K562 (cell line): ENCODE results near the gene TMEM154. TPM values are rescaled to one million over a fixed set of nuclear protein-coding genes. Genes with fewer than 3 reads are reported as not detected.

Experiments
- ATAC-seq: fragments of 200-7000 bp; cut with Tn5 transposase; 3 replicates; pipeline ENCODE4 v1.9.1; 2020; ENCODE audit warnings: moderate library complexity
- BruUV-seq: library from RNA; stranded (reverse); fragments of 400-500 nt; replicated peaks from 2 replicates; lab custom pipeline; 2021; lab: Mats Ljungman, UMichigan
- CTCF ChIA-PET: fragments of 300-600 bp; formaldehyde crosslinking; extraction: SDS; loops from one replicate; lab custom pipeline; 2021; ENCODE audit warnings: low intra/inter-chr PET ratio; lab: Yijun Ruan, JAX
- POLR2A ChIA-PET: fragments of 300-600, 350-650 bp; sonication (Branson Sonifier 250); formaldehyde crosslinking; extraction: SDS; loops from one replicate; lab custom pipeline; 2021; ENCODE audit warnings: antibody characterized with exemption, inconsistent platforms; lab: Yijun Ruan, JAX
- DNase-seq, 4 experiments: peaks; one replicate each; pipeline versions ENCODE4 v3.0.0 to v3.0.0-alpha.2; 2011 to 2018; ENCODE audit warnings: low spot score in 3 of 4, mixed read lengths in 3 of 4; ENCODE audit errors: extremely low read depth in 1 of 4
- FAIRE-seq: peaks from 2 replicates; lab custom pipeline; 2011; peaks lifted over from hg19 to GRCh38; lab: Jason Lieb, UNC
- H2AFZ ChIP-seq: 2 replicates; pipeline ENCODE4 v1.6.0; 2011; ENCODE audit warnings: low read depth, low read length, control low read depth, inconsistent platforms
- H3K27ac ChIP-seq: fragments of 200-600 bp; 3 replicates; pipeline ENCODE4 v1.8.0; 2011; ENCODE audit warnings: low read depth, mild to moderate bottlenecking, control low read depth, inconsistent platforms, low read length, moderate library complexity, mixed read lengths; ENCODE audit errors: extremely low read depth
- H3K27me3 ChIP-seq, 2 experiments: fragments of 300-600 bp in 1 of 2; 2 replicates in 1 of 2; 3 replicates in 1 of 2; pipeline versions ENCODE4 v1.6.0 to v1.8.0; 2011; ENCODE audit warnings: inconsistent platforms in 2 of 2, low read length in 2 of 2, mild to moderate bottlenecking in 1 of 2, mixed read lengths in 1 of 2, moderate library complexity in 1 of 2; ENCODE audit not compliant: control insufficient read depth in 2 of 2, insufficient read depth in 2 of 2
- H3K36me3 ChIP-seq: fragments of 300-600 bp; 3 replicates; pipeline ENCODE4 v1.8.0; 2011; ENCODE audit warnings: mild to moderate bottlenecking, low read length, inconsistent platforms; ENCODE audit not compliant: control insufficient read depth, insufficient read depth
- H3K4me1 ChIP-seq, 2 experiments: fragments of 200-600 bp in 1 of 2; replicated peaks in 1 of 2; 2 replicates in 1 of 2; 3 replicates in 1 of 2; pipeline versions ENCODE4 v1.5.1 to v1.8.0; 2011; ENCODE audit warnings: inconsistent platforms in 2 of 2, low read length in 2 of 2, mild to moderate bottlenecking in 1 of 2, mixed read lengths in 1 of 2, moderate library complexity in 1 of 2; ENCODE audit not compliant: control insufficient read depth in 2 of 2, insufficient read depth in 2 of 2
- H3K4me2 ChIP-seq: 2 replicates; pipeline ENCODE4 v1.6.1; 2011; ENCODE audit warnings: low read length, control low read depth, inconsistent platforms, mixed read lengths; ENCODE audit not compliant: insufficient read depth
- H3K4me3 ChIP-seq: fragments of 200-600 bp; sonication (generic), shearing (Covaris generic); 2 replicates; pipeline ENCODE4 v1.5.1; 2016; ENCODE audit warnings: control low read depth, inconsistent platforms
- H3K79me2 ChIP-seq: fragments of 200-600 bp; 3 replicates; pipeline ENCODE4 v1.8.0; 2011; ENCODE audit warnings: low read length, inconsistent platforms; ENCODE audit not compliant: control insufficient read depth, insufficient read depth
- H3K9ac ChIP-seq, 2 experiments: 2 replicates each; pipeline versions ENCODE4 v1.6.0 to v1.6.1; 2011; ENCODE audit warnings: low read depth in 2 of 2, low read length in 2 of 2, control low read depth in 1 of 2, inconsistent platforms in 1 of 2, mild to moderate bottlenecking in 1 of 2, mixed read lengths in 1 of 2; ENCODE audit not compliant: insufficient read depth in 1 of 2
- H3K9me1 ChIP-seq: one replicate; pipeline ENCODE4 v1.6.0; 2011; ENCODE audit warnings: inconsistent platforms, mild to moderate bottlenecking, low read length, moderate library complexity; ENCODE audit not compliant: control insufficient read depth, insufficient read depth
- H3K9me3 ChIP-seq: replicated peaks from 2 replicates; pipeline ENCODE4 v1.5.1; 2011; ENCODE audit warnings: low read depth, low read length, inconsistent platforms; ENCODE audit not compliant: control insufficient read depth, insufficient read depth
- H4K20me1 ChIP-seq: replicated peaks from 2 replicates; pipeline ENCODE4 v1.6.1; 2011; ENCODE audit warnings: low read length, inconsistent platforms, mixed read lengths; ENCODE audit not compliant: control insufficient read depth, insufficient read depth
- ELF2 ChIP-seq: fragments of 250-450 bp; sonication (Bioruptor Pico); IDR thresholded peaks from 2 replicates; pipeline ENCODE4 v1.5.0; 2021; ENCODE audit warnings: mild to moderate bottlenecking
- EZH2 ChIP-seq: IDR thresholded peaks from 2 replicates; pipeline ENCODE4 v1.6.1; 2012; ENCODE audit warnings: low read depth, mild to moderate bottlenecking, inconsistent platforms, low read length, borderline replicate concordance
- FOXJ2 ChIP-seq: fragments of 200-800 bp; sonication (Bioruptor generic); IDR thresholded peaks from 2 replicates; pipeline ENCODE4 v1.6.1; 2016; ENCODE audit warnings: missing genetic modification characterization, missing compliant biosample characterization
- HSF4 ChIP-seq: fragments of 250-450 bp; sonication (Bioruptor Pico); IDR thresholded peaks from 2 replicates; pipeline ENCODE4 v2.1.2; 2022; ENCODE audit warnings: mild to moderate bottlenecking, moderate library complexity, borderline replicate concordance
- MEIS2 ChIP-seq: fragments of 450-650 bp; IDR thresholded peaks from 2 replicates; pipeline ENCODE4 v1.6.1; 2014; ENCODE audit warnings: mild to moderate bottlenecking; ENCODE audit not compliant: partially characterized antibody
- RNF2 ChIP-seq: sonication (generic); IDR thresholded peaks from 2 replicates; pipeline ENCODE4 v1.6.1; 2016
- SMAD3 ChIP-seq: fragments of 450-650 bp; formaldehyde crosslinking; conservative IDR thresholded peaks from 2 replicates; pipeline ENCODE4 v1.4.0; 2020; ENCODE audit warnings: mild to moderate bottlenecking
- SOX6 ChIP-seq: fragments of 450-650 bp; IDR thresholded peaks from 2 replicates; pipeline ENCODE4 v1.6.1; 2014; ENCODE audit warnings: mild to moderate bottlenecking
- TEAD2 ChIP-seq: fragments of 450-650 bp; IDR thresholded peaks from 2 replicates; pipeline ENCODE4 v1.6.1; 2016; ENCODE audit warnings: missing genetic modification characterization, control low read depth, missing compliant biosample characterization
- ZFP1 ChIP-seq: fragments of 450-650 bp; formaldehyde crosslinking; IDR thresholded peaks from 2 replicates; pipeline ENCODE4 v1.4.0; 2020; ENCODE audit warnings: mild to moderate bottlenecking, mixed read lengths
- ZNF699 ChIP-seq: fragments of 250-450 bp; sonication (Bioruptor Pico); IDR thresholded peaks from 2 replicates; pipeline ENCODE4 v1.8.0; 2021; ENCODE audit warnings: mild to moderate bottlenecking, moderate library complexity; ENCODE audit not compliant: insufficient replicate concordance
- ZNF75A ChIP-seq: fragments of 450-650 bp; formaldehyde crosslinking; IDR thresholded peaks from 2 replicates; pipeline ENCODE4 v1.4.0; 2020; ENCODE audit warnings: mild to moderate bottlenecking
- WGBS: fragments of 100-300 bp; shearing (Covaris generic); methylation state at CpG from one replicate; pipeline ENCODE4 v1.1.6; 2016; ENCODE audit warnings: low coverage, mixed read lengths; ENCODE audit not compliant: insufficient coverage; ENCODE audit errors: missing lambda C conversion rate; 5-methylcytosine and 5-hydroxymethylcytosine counted together
- in situ Hi-C: fragments of 300-500 bp; cut with MboI; formaldehyde crosslinking; loops from 4 replicates; pipeline ENCODE4 v1.15.0; 2018; ENCODE audit warnings: inconsistent platforms, mixed read lengths
- intact Hi-C: fragments of 100-400 bp; cut with micrococcal nuclease; formaldehyde crosslinking; loops from 2 replicates; pipeline ENCODE4 v1.14.2; 2022
- polyA plus RNA-seq, 8 experiments: library from polyadenylated mRNA; depleted of rRNA in 4 of 8; stranded (reverse) in 5 of 8; unstranded in 3 of 8; fragments of >200 nt; fragmentation: Nextera tagmentation in 2 of 8; fragmentation: Illumina TruSeq in 1 of 8; extraction: Ambion mirVana in 2 of 8; extraction: Trizol in 1 of 8; gene quantifications; 2 replicates each; pipeline versions ENCODE4 v1.2.1 to v1.2.3, GENCODE V29; 2011 to 2014; ENCODE audit warnings: inconsistent platforms in 1 of 8, missing spikeins in 1 of 8
- total RNA-seq, 7 experiments: library from RNA; depleted of rRNA in 6 of 7; stranded (reverse); fragments of >200 nt in 6 of 7; fragmentation: Illumina TruSeq in 2 of 7; extraction: Trizol in 2 of 7; gene quantifications; 2 replicates each; pipeline versions ENCODE4 v1.2.1 to v1.2.3, GENCODE V29; 2011 to 2021; ENCODE audit warnings: low replicate concordance in 1 of 7
- TF ChIP-seq, protein P1 (sequence below): sonication (generic); formaldehyde crosslinking; IDR thresholded peaks from 2 replicates; pipeline ENCODE4 v1.8.0; 2022; ENCODE audit warnings: mild to moderate bottlenecking, missing genetic modification reagents
- TF ChIP-seq, protein P2 (sequence below): fragments of 250-450 bp; sonication (Bioruptor Pico); IDR thresholded peaks from 2 replicates; pipeline ENCODE4 v1.5.0; 2020; ENCODE audit warnings: mild to moderate bottlenecking, borderline replicate concordance

Gene TMEM154
- total and polyA plus RNA-seq, 9 of the 15 experiments (the other 6 are each of a cell fraction or from before 2014, with no cell fraction given) = 0.13 to 1.8 (median 0.58) TPM

DNA sequence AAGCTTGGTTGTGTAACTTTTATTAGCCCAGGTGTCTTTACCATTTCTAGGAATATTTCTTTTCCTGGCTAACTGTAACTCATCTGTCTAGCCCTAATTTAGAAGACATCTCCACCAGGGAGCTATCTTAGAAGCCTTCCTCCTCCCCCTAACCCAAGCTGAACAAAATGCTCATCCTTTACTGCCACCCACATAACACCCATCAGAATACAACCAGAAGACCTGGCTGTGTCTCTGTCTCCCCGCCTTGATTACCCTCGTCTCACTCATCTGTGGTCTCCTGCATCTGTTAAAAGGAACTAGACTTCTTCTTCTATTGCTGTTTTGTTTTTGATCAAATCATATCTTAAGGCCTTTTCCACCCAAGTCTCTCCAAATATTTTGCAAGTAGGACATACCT is 4.8 kb upstream of the TMEM154 start:
- Histone ChIP-seq H3K79me2 (no peaks in the 10 kb centered on the region), H3K27me3 (peaks cover 4 to 37% of the 10 kb centered on the region in 2 experiments; a peak in 4 of 5 replicates), H3K4me1 (peaks cover 0 to 3% of the 10 kb centered on the region in 2 experiments; a peak in 3 of 5 replicates), H3K9ac (no peak overlapping the region), H3K9me3 (no peaks in the 10 kb centered on the region), H3K36me3 (no peaks in the 10 kb centered on the region), H3K27ac (no peak overlapping the region), H3K4me3 (no peak overlapping the region), H3K9me1 (no peaks in the 10 kb centered on the region), H2AFZ (no peak overlapping the region), H3K4me2 (no peak overlapping the region), H4K20me1 (no peaks in the 10 kb centered on the region)
- in situ Hi-C loops (no loop called here), intact Hi-C loops (no loop called here)
- WGBS = 0% methylated on average over 2 of the region's 2 CpGs
- DNase-seq = no peak
- TF ChIP-seq HSF4 (CRISPR knock-in tag) (no peak), SOX6 (no peak), SMAD3 (CRISPR knock-in tag) (no peak), ELF2 (CRISPR knock-in tag) (no peak), EZH2 (no peak), RNF2 (no peak), ZNF75A (CRISPR knock-in tag) (no peak), ZNF699 (no peak), MEIS2 (no peak), TEAD2 (no peak), ZFP1 (CRISPR knock-in tag) (no peak), FOXJ2 (no peak)
- TF ChIP-seq, protein P1, sequence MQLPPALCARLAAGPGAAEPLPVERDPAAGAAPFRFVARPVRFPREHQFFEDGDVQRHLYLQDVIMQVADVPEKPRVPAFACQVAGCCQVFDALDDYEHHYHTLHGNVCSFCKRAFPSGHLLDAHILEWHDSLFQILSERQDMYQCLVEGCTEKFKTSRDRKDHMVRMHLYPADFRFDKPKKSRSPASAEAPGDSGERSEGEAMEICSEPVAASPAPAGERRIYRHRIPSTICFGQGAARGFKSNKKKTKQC = no peak
- TF ChIP-seq, protein P2, sequence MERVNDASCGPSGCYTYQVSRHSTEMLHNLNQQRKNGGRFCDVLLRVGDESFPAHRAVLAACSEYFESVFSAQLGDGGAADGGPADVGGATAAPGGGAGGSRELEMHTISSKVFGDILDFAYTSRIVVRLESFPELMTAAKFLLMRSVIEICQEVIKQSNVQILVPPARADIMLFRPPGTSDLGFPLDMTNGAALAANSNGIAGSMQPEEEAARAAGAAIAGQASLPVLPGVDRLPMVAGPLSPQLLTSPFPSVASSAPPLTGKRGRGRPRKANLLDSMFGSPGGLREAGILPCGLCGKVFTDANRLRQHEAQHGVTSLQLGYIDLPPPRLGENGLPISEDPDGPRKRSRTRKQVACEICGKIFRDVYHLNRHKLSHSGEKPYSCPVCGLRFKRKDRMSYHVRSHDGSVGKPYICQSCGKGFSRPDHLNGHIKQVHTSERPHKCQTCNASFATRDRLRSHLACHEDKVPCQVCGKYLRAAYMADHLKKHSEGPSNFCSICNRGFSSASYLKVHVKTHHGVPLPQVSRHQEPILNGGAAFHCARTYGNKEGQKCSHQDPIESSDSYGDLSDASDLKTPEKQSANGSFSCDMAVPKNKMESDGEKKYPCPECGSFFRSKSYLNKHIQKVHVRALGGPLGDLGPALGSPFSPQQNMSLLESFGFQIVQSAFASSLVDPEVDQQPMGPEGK (CRISPR knock-in tag) = no peak
- CTCF ChIA-PET = no interaction called here
- no peak for ATAC-seq
- POLR2A ChIA-PET = interaction anchor here (0.8 to 1.1 kb wide), 2 partner anchors 9 to 141 kb away, joined by 3 to 4 read pairs; no protein-coding TSS in a partner anchor
- no peak for FAIRE-seq
- no TSS peak for BruUV-seq
